HL-60 (cell line): ENCODE measurements around the gene KDM5C.

ENCODE experiments used
- DNase-seq, 2 experiments: peaks; one replicate each; pipeline ENCODE4 v3.0.0-alpha.2; 2010 to 2020; ENCODE audit warnings: low read depth in 1 of 2, low spot score in 1 of 2
- H3K27ac ChIP-seq: fragments of 250-450 bp; sonication (Bioruptor Pico); replicated peaks from 2 replicates; pipeline ENCODE4 v1.5.1; 2020; ENCODE audit warnings: mild to moderate bottlenecking, moderate library complexity
- H3K27me3 ChIP-seq: fragments of 250-450 bp; sonication (Bioruptor Pico); 2 replicates; pipeline ENCODE4 v1.5.1; 2021; ENCODE audit warnings: mild to moderate bottlenecking, moderate library complexity; ENCODE audit not compliant: insufficient read depth, poor library complexity, severe bottlenecking
- H3K4me3 ChIP-seq: replicated peaks from 2 replicates; pipeline ENCODE4 v1.5.1; 2011; ENCODE audit warnings: mild to moderate bottlenecking, control low read depth, low read length; ENCODE audit not compliant: insufficient read depth
- CTCF ChIP-seq: IDR thresholded peaks from one replicate; pipeline ENCODE4 v1.5.1; 2011; ENCODE audit warnings: low read length, control low read depth, inconsistent platforms; ENCODE audit not compliant: insufficient read depth
- GABPA ChIP-seq: IDR thresholded peaks from 2 replicates; pipeline ENCODE4 v1.6.1; 2012; ENCODE audit warnings: low read depth
- POLR2AphosphoS5 ChIP-seq: IDR thresholded peaks from 2 replicates; pipeline ENCODE4 v1.6.1; 2012; ENCODE audit warnings: low read depth
- REST ChIP-seq: IDR thresholded peaks from 2 replicates; pipeline ENCODE4 v1.6.1; 2012; ENCODE audit warnings: low read depth; ENCODE audit not compliant: insufficient replicate concordance
- SPI1 ChIP-seq: IDR thresholded peaks from 2 replicates; pipeline ENCODE4 v1.6.1; 2012; ENCODE audit warnings: low read depth, mild to moderate bottlenecking, borderline replicate concordance

Gene KDM5C

GRCh38 chrX:53160297-53160983, 64.6 kb downstream of the KDM5C start:
- Histone ChIP-seq H3K27me3 (no peaks in the 10 kb centered on the region), H3K4me3 (no peak overlapping the region), H3K27ac (no peak overlapping the region)
- TF ChIP-seq SPI1 (no peak), GABPA (no peak), CTCF (no peak), REST (no peak), POLR2AphosphoS5 (no peak)
- DNase-seq: no peak

- no peak overlapping the region for H3K27ac ChIP-seq
- no peak for DNase-seq
- no peaks in the 10 kb centered on the region for H3K27me3 ChIP-seq
- no peak overlapping the region for H3K4me3 ChIP-seq
- TF ChIP-seq POLR2AphosphoS5 (no peak), GABPA (no peak), CTCF (no peak), REST (no peak), SPI1 (no peak)
Measured at GRCh38 chrX:53159184-53159583, 65.8 kb downstream of the KDM5C start.

- no peak overlapping the region for H3K4me3 ChIP-seq
- no peak for DNase-seq
- no peak overlapping the region for H3K27ac ChIP-seq
- H3K27me3 ChIP-seq: no peaks in the 10 kb centered on the region
- TF ChIP-seq POLR2AphosphoS5 (no peak), GABPA (no peak), CTCF (no peak), SPI1 (no peak), REST (no peak)
Measured at GRCh38 chrX:53156207-53156596, 68.8 kb downstream of the KDM5C start.
